ENCODE measurements around the gene ESR1. TPM values are rescaled to one million over a fixed set of nuclear protein-coding genes. Genes with fewer than 3 reads are reported as not detected.

Gene ESR1
- total RNA-seq, 2 experiments from 2014 or later = 0.04 to 0.48 TPM

DNA sequence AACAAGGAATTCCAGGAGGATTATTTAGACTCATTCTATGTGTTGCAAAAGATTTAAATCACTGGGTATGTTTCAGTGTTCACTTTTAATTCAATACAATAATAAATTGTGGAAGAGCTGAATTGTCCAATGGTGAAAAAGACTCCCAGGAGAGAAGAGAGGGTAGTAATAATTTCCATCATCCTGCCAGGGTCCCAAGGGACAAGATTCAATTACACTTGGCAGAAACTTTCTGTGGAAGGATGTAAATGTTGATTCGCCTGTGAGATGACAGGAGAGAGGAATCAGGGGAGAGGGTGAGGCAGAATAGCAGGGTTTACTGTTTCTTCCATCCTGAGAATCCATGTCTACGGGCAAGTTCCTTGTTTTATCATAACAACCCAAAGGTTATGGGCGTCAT, 342.7 kb downstream of the ESR1 start:
- no peak overlapping the region for H3K27ac Mint-ChIP-seq
- no peaks in the 10 kb centered on the region for H3K9me3 Mint-ChIP-seq (ENCODE audit: low read depth)
- ATAC-seq (no peak), DNase-seq (no peak)
- no peaks in the 10 kb centered on the region for H3K27me3 Mint-ChIP-seq
- no peak overlapping the region for H3K4me3 Mint-ChIP-seq
- peaks cover 2% of the 10 kb centered on the region for H3K4me1 Mint-ChIP-seq
- intact Hi-C loops (cut with DNase I, micrococcal nuclease) = no loop called here
- POLR2A ChIA-PET = no interaction called here
- H3K36me3 Mint-ChIP-seq (ENCODE audit: low read depth) = peaks cover 49% of the 10 kb centered on the region
- CTCF ChIA-PET = interaction anchor here (0.6 to 1.9 kb wide), 3 partner anchors 9 to 148 kb away, joined by 3 to 7 read pairs (median 3); no protein-coding TSS in a partner anchor

DNA sequence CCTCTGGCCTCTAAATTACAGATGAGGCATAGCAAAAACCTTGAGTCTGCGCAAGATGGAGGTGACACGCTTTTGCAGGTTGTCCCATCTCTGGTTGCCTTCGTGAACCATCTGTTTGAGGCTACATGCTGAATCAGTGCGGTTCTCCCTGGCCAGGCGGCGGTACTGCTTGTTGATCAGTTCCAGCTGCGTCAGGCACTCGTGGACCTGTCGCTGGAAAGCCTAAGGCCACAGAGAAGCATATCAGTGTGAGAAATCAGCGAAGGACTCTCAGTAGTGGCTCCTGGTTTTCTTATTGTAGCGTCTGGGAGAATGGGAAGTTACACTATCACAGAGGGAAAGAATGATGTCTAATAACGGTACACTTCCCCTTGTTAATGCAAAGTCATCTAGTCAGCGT, 344.4 kb downstream of the ESR1 start:
- Mint-ChIP-seq H3K4me3 (no peak overlapping the region), H3K36me3 (ENCODE audit: low read depth) (peaks cover 46% of the 10 kb centered on the region), H3K9me3 (ENCODE audit: low read depth) (no peaks in the 10 kb centered on the region), H3K27ac (peak overlapping the region; percentile 23), H3K4me1 (peaks cover 2% of the 10 kb centered on the region), H3K27me3 (no peaks in the 10 kb centered on the region)
- CTCF ChIA-PET = interaction anchor here (1.2 to 1.9 kb wide), 3 partner anchors 8 to 23 kb away, joined by 3 to 7 read pairs (median 4); no protein-coding TSS in a partner anchor
- ATAC-seq = no peak
- DNase-seq = no peak
- intact Hi-C loops (cut with DNase I, micrococcal nuclease) = no loop called here
- POLR2A ChIA-PET = no interaction called here

DNA sequence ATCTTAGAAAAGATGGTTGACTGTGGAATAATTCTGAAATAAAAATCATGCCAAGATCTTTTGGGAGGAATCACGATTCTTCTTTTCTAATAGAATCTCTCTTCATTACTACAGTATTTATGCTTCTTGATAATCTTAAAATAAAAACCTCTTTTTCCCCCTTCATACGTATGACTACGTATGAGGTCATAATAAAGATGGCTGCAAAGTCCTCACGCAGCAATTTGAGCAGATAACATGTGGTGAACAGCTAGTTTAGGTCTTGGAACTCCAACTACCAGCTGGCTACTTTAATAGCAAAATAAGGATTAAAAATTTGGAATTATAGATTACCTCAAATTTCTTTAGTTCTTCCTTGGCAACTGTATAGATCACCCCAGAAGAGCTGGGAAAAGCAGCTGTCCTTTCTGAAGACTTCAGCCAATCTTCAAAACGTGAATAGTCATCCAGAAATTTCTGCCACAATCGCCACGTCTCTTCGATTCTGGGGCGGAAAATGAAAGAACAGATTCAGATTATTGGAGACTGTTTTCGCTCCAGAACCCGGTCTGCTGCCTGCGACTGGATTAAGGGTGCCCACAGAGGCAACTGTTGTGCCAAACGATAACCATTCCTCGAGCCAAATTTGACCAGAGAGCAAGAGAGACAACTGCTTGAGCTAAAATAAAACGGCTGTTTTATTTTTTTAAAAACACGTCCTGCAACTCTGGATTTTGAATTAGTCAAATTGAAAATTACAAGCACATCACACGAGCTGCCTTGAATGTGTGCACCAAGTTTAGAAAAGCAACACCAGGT, 347.3 kb downstream of the ESR1 start:
- ATAC-seq (no peak), DNase-seq (no peak)
- Mint-ChIP-seq H3K9me3 (ENCODE audit: low read depth) (no peaks in the 10 kb centered on the region), H3K4me1 (peaks cover 7% of the 10 kb centered on the region), H3K4me3 (no peak overlapping the region), H3K27ac (no peak overlapping the region), H3K27me3 (no peaks in the 10 kb centered on the region), H3K36me3 (ENCODE audit: low read depth) (peaks cover 29% of the 10 kb centered on the region)
- CTCF ChIA-PET = interaction anchor here (1.5 kb wide), 1 partner anchor 52 kb away, joined by 3 read pairs; no protein-coding TSS in a partner anchor
- POLR2A ChIA-PET = no interaction called here
- intact Hi-C loops (cut with DNase I, micrococcal nuclease) = no loop called here

DNA sequence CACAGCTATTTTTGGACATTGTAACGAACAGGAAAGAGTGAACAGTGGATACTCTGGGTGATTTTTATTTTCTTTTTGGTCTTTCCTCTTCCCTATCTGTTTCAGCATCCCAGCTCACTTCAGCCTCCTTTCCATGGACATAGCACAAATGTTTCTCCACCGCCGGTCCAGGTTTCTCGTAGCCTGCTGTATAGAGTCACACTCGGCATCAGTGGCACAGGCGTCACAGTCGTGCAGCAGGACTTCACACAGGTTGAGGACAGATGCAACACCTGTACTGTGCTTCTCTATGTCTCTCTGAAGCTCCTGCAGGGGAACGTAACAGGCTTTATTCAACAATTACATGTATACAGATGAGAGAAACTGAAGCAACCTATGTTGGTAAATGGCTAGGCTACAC, 348.3 kb downstream of the ESR1 start:
- H3K36me3 Mint-ChIP-seq (ENCODE audit: low read depth) = peaks cover 21% of the 10 kb centered on the region
- peak overlapping the region; percentile 78 for H3K27ac Mint-ChIP-seq
- H3K9me3 Mint-ChIP-seq (ENCODE audit: low read depth) = no peaks in the 10 kb centered on the region
- DNase-seq (no peak), ATAC-seq (no peak)
- POLR2A ChIA-PET = no interaction called here
- H3K4me1 Mint-ChIP-seq = peaks cover 16% of the 10 kb centered on the region
- H3K27me3 Mint-ChIP-seq = no peaks in the 10 kb centered on the region
- no peak overlapping the region for H3K4me3 Mint-ChIP-seq
- CTCF ChIA-PET = interaction anchor here (0.6 kb wide), 1 partner anchor 14 kb away, joined by 3 read pairs; no protein-coding TSS in a partner anchor
- intact Hi-C loops (cut with DNase I, micrococcal nuclease) = no loop called here

DNA sequence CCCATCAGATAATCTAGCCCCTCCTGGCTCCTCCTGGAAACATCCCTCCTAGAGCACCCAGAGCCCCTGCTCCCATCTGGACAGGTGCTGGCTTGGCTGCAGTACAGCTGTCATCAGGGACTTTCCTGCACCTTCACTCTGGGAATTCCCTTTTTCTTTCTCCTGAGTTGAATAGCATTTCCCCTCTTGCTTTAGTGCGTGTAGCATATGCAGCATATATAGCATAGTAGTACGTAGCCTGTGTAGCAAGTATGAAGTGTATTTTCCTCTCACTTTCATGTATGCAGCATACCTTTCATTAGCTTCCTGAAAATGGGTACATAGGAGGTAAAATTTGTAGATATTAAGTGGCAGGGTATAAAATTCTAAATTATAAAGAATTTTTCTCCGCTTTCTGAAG, 352.9 kb downstream of the ESR1 start:
- ChIA-PET POLR2A (interaction anchor here (1.2 kb wide), 1 partner anchor 11 kb away, joined by 4 read pairs; no protein-coding TSS in a partner anchor), CTCF (interaction anchor here (1.0 to 1.7 kb wide), 3 partner anchors 9 to 47 kb away, joined by 4 to 7 read pairs (median 5); no protein-coding TSS in a partner anchor)
- H3K4me1 Mint-ChIP-seq = peaks cover 33% of the 10 kb centered on the region
- ATAC-seq (peak; percentile 93), DNase-seq (peak; percentile 72)
- intact Hi-C loops (cut with DNase I, micrococcal nuclease) = loop anchor here in 1 of 2 experiments (1.0 kb wide), 1 partner anchor 11 kb away; no protein-coding TSS in a partner anchor
- H3K9me3 Mint-ChIP-seq (ENCODE audit: low read depth) = no peaks in the 10 kb centered on the region
- peaks cover 33% of the 10 kb centered on the region for H3K36me3 Mint-ChIP-seq (ENCODE audit: low read depth)
- no peak overlapping the region for H3K4me3 Mint-ChIP-seq
- no peaks in the 10 kb centered on the region for H3K27me3 Mint-ChIP-seq
- peak overlapping the region; percentile 93 for H3K27ac Mint-ChIP-seq

DNA sequence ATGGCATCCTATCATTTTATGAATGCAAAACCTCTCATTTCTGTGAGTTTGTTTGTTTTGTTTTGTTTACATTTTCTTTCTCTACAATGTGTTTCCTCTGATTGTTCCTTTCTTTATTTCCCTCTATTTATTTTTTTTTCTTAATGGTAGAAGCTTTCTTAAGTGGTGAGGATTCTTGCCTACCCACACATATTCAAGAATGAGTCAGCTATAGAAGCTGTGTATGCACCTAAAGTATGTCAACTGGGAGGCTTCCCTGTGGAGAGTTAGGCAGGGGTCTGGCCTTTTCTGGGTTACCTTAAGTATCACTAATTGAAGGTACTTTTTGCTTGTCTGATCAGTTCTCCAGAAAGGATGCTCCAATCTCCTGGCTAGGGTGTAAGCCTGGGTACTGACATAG, 354.0 kb downstream of the ESR1 start:
- H3K4me3 Mint-ChIP-seq = no peak overlapping the region
- no peaks in the 10 kb centered on the region for H3K27me3 Mint-ChIP-seq
- CTCF ChIA-PET = no interaction called here
- DNase-seq = peak; percentile 20
- ATAC-seq = peak; percentile 70
- H3K36me3 Mint-ChIP-seq (ENCODE audit: low read depth) = peaks cover 29% of the 10 kb centered on the region
- H3K9me3 Mint-ChIP-seq (ENCODE audit: low read depth) = no peaks in the 10 kb centered on the region
- peaks cover 37% of the 10 kb centered on the region for H3K4me1 Mint-ChIP-seq
- peak overlapping the region; percentile 73 for H3K27ac Mint-ChIP-seq
- POLR2A ChIA-PET = interaction anchor here (0.6 to 1.4 kb wide), 2 partner anchors 9 to 448 kb away, joined by 3 read pairs; no protein-coding TSS in a partner anchor
- intact Hi-C loops (cut with DNase I, micrococcal nuclease) = loop anchor here in 1 of 2 experiments (1.0 kb wide), 1 partner anchor 9 kb away; no protein-coding TSS in a partner anchor

DNA sequence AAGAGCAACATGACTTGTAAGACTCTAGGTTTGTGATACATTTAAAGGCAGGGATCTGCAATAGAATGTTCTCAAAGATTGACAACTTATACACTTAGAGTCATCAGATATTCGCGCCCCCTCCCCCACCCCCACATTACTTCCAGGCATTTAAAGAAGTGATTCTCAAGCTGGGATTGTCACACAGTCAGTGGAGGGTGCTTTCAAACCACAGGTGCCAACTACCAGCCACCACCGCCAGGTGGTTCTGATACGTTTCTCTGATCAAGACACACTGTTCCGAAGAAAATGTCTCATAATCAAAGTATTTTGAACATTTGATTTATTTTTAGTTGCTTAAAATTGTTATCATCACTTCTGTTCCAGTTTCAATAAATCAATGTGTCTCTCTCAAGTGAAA, 357.5 kb downstream of the ESR1 start:
- H3K27ac Mint-ChIP-seq = no peak overlapping the region
- no peak for ATAC-seq
- H3K9me3 Mint-ChIP-seq (ENCODE audit: low read depth) = no peaks in the 10 kb centered on the region
- DNase-seq = peak; percentile 11
- intact Hi-C loops (cut with DNase I, micrococcal nuclease) = no loop called here
- CTCF ChIA-PET = interaction anchor here (1.6 kb wide), 1 partner anchor 41 kb away, joined by 3 read pairs; no protein-coding TSS in a partner anchor
- POLR2A ChIA-PET = no interaction called here
- peaks cover 31% of the 10 kb centered on the region for H3K36me3 Mint-ChIP-seq (ENCODE audit: low read depth)
- no peaks in the 10 kb centered on the region for H3K27me3 Mint-ChIP-seq
- peaks cover 40% of the 10 kb centered on the region for H3K4me1 Mint-ChIP-seq
- no peak overlapping the region for H3K4me3 Mint-ChIP-seq

DNA sequence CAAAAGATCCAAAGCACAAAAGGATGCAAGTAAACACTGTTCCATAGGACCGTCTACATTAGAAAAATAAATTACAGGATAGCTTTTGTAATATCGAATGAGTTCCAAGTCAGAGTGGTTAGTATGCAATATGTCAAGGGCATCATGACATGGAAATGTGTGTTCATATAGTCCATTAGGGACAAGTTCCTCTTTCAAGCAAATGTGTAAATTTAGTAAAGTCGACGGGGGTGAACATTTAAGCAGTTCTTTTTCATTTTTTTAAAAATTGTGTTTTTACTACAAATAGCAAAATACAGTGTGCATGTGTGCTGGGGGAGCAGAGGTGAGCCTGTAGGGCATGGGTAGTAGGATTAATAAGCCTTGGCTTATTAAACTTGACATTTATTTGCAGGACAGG, 359.0 kb downstream of the ESR1 start:
- Mint-ChIP-seq H3K4me1 (peaks cover 41% of the 10 kb centered on the region), H3K27ac (no peak overlapping the region), H3K4me3 (no peak overlapping the region), H3K9me3 (ENCODE audit: low read depth) (peaks cover 2% of the 10 kb centered on the region), H3K36me3 (ENCODE audit: low read depth) (peaks cover 44% of the 10 kb centered on the region), H3K27me3 (no peaks in the 10 kb centered on the region)
- intact Hi-C loops (cut with DNase I, micrococcal nuclease) = no loop called here
- POLR2A ChIA-PET = no interaction called here
- CTCF ChIA-PET = interaction anchor here (1.0 to 1.6 kb wide), 2 partner anchors 19 to 39 kb away, joined by 3 read pairs; no protein-coding TSS in a partner anchor
- ATAC-seq = no peak
- DNase-seq = no peak

DNA sequence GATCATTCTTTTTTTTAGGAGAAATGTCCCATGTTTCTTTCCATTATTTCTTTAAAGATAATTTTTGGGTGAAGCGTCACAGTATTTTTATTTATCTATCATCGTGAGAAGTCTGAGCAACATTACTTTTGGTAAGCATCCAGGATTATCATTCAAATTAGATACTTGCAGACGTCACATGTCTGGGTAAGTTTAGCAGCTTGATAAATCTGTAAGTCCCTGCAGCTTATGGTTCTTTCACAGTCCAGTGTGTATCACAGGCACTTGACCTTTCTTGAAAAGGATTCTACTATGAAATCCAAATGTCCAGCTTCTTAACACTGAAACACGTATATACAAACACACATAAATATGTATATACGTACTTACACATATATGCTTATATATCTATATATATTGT, 359.4 kb downstream of the ESR1 start:
- POLR2A ChIA-PET = no interaction called here
- CTCF ChIA-PET = interaction anchor here (0.9 to 1.6 kb wide), 2 partner anchors 14 to 18 kb away, joined by 3 to 11 read pairs; no protein-coding TSS in a partner anchor
- Mint-ChIP-seq H3K27ac (no peak overlapping the region), H3K27me3 (no peaks in the 10 kb centered on the region), H3K4me1 (peaks cover 39% of the 10 kb centered on the region), H3K36me3 (ENCODE audit: low read depth) (peaks cover 41% of the 10 kb centered on the region), H3K4me3 (no peak overlapping the region), H3K9me3 (ENCODE audit: low read depth) (peaks cover 2% of the 10 kb centered on the region)
- ATAC-seq = no peak
- no peak for DNase-seq
- intact Hi-C loops (cut with DNase I, micrococcal nuclease) = no loop called here

DNA sequence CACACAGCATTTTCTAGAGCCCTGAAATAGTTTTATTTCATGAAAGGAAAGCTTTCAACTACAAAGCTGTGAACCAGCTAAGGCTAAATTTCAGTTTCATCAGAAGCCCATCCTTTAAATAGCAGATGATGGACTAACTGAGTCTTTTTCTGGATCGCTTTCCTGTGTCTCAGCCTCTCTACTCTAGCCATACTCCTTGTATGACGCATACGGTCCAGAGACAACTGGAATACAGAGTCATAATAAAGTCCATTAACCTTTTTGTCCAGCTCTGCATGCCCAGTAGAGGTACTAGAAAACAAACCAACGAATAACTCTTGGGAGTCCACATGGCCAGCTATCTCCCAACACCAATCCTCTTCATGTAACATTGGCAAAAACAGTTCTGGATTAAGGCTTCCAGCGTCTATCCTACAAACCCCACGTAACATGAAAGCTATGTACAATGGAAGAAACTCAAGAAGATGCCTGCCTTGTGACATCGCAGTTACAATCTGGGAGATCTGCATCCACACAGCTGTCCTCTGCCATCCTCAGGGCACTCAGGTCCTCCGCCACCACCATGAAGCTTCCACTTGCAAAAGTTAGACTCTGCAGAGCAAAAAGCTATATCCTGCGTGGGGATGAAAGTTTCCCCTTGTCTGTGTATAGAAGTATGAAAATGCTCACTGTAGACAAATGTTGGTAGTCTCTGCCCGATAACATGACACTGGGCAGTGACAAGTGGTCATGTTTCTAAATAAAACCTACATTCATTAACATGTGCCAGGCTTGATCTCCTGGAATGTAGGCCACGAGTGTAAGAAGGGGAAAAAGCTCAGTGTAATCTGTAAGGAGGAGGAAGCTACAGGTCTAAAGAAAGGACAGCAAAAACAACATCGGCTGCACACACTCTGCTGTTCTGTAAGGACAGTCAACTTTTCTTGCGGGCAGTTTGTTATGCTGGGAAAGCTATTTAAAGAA, 360.4 kb downstream of the ESR1 start:
- POLR2A ChIA-PET = interaction anchor here (0.6 kb wide), 1 partner anchor 197 kb away, joined by 3 read pairs; no protein-coding TSS in a partner anchor
- H3K4me3 Mint-ChIP-seq = no peak overlapping the region
- H3K27me3 Mint-ChIP-seq = no peaks in the 10 kb centered on the region
- peaks cover 43% of the 10 kb centered on the region for H3K36me3 Mint-ChIP-seq (ENCODE audit: low read depth)
- peaks cover 41% of the 10 kb centered on the region for H3K4me1 Mint-ChIP-seq
- CTCF ChIA-PET = interaction anchor here (0.9 to 1.6 kb wide), 2 partner anchors 15 to 17 kb away, joined by 3 to 11 read pairs; no protein-coding TSS in a partner anchor
- no peak for DNase-seq
- intact Hi-C loops (cut with DNase I, micrococcal nuclease) = no loop called here
- H3K9me3 Mint-ChIP-seq (ENCODE audit: low read depth) = peaks cover 2% of the 10 kb centered on the region
- H3K27ac Mint-ChIP-seq = no peak overlapping the region
- no peak for ATAC-seq

DNA sequence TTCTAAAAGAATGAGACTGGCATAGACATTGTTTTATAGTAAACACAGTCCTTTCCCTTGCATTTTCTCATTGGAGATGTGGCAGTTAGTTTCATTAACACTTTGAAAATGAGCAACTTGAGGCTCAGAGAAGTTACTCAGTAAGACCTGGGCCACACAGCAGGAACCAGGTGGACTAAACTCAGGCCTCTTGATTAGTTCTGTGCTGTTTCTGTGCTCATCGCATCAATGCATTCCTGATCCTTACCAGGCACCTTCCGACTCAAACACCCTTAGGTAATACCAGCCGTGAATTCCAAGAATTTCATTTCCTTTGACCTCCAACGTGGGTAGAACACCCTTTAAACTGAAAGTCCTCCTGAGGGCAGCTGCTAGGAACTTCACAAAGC, 362.8 kb downstream of the ESR1 start:
- peaks cover 2% of the 10 kb centered on the region for H3K9me3 Mint-ChIP-seq (ENCODE audit: low read depth)
- H3K4me1 Mint-ChIP-seq = peaks cover 51% of the 10 kb centered on the region
- DNase-seq (peak; percentile 13), ATAC-seq (no peak)
- POLR2A ChIA-PET = interaction anchor here (0.6 to 1.8 kb wide), 5 partner anchors 9 to 223 kb away, joined by 3 to 18 read pairs (median 4); no protein-coding TSS in a partner anchor
- H3K4me3 Mint-ChIP-seq = peak overlapping the region; percentile 53
- H3K36me3 Mint-ChIP-seq (ENCODE audit: low read depth) = peaks cover 45% of the 10 kb centered on the region
- peak overlapping the region; percentile 96 for H3K27ac Mint-ChIP-seq
- CTCF ChIA-PET = interaction anchor here (0.9 to 1.3 kb wide), 2 partner anchors 12 to 14 kb away, joined by 4 to 5 read pairs; no protein-coding TSS in a partner anchor
- intact Hi-C loops (cut with DNase I, micrococcal nuclease) = loop anchor here (1.0 to 5.0 kb wide), 4 partner anchors 9 to 812 kb away; partner anchors contain the start of gene FBXO5 (in 1 of the 2)
- no peaks in the 10 kb centered on the region for H3K27me3 Mint-ChIP-seq
